ENCODE measurements around the gene GRID1.

DNA sequence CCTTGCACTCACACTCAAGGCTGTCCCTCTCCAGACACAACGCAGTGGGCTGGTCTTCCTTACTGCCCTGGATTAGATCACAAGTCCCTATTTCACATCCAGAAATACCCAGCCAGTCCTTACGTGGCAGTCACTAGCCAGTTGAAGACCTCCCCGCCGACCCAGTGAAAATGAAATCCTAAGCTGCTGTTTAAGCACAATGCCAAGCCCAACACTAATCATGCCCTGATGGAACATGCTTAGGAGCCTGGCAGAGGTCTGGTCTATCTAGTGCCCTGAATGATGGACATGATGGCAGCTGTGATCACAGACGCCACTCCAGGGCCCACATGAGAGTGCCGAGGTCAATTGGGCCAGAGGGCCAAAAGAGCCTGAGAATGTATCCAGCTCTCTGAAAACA lies 389.0 kb downstream of the GRID1 start:
- TF ChIP-seq, protein P1, sequence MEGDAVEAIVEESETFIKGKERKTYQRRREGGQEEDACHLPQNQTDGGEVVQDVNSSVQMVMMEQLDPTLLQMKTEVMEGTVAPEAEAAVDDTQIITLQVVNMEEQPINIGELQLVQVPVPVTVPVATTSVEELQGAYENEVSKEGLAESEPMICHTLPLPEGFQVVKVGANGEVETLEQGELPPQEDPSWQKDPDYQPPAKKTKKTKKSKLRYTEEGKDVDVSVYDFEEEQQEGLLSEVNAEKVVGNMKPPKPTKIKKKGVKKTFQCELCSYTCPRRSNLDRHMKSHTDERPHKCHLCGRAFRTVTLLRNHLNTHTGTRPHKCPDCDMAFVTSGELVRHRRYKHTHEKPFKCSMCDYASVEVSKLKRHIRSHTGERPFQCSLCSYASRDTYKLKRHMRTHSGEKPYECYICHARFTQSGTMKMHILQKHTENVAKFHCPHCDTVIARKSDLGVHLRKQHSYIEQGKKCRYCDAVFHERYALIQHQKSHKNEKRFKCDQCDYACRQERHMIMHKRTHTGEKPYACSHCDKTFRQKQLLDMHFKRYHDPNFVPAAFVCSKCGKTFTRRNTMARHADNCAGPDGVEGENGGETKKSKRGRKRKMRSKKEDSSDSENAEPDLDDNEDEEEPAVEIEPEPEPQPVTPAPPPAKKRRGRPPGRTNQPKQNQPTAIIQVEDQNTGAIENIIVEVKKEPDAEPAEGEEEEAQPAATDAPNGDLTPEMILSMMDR (conservative IDR thresholded peaks at IDR 0.05), result no peak
- TF ChIP-seq EZH2 (IDR thresholded peaks at IDR 0.05; ENCODE audit: low read depth), result no peak
